Fibroblast of mammary gland (primary cell): ENCODE data around the gene BRWD1.

Experiments
- DNase-seq: peaks from one replicate; pipeline ENCODE4 v3.0.0-alpha.2; 2010; ENCODE audit warnings: low read depth
- H3K4me3 ChIP-seq: 2 replicates; pipeline ENCODE4 v1.5.1; 2011; ENCODE audit warnings: low read depth, mild to moderate bottlenecking, low read length, moderate library complexity; ENCODE audit not compliant: control insufficient read depth
- TF ChIP-seq, protein P1 (sequence below): conservative IDR thresholded peaks from 2 replicates; pipeline ENCODE4 v1.5.1; 2011; ENCODE audit warnings: low read depth, low read length, inconsistent platforms; ENCODE audit not compliant: control insufficient read depth, insufficient read depth

Gene BRWD1

GRCh38 chr21:39156024-39156423 lies 157.4 kb downstream of the BRWD1 start:
- TF ChIP-seq, protein P1, sequence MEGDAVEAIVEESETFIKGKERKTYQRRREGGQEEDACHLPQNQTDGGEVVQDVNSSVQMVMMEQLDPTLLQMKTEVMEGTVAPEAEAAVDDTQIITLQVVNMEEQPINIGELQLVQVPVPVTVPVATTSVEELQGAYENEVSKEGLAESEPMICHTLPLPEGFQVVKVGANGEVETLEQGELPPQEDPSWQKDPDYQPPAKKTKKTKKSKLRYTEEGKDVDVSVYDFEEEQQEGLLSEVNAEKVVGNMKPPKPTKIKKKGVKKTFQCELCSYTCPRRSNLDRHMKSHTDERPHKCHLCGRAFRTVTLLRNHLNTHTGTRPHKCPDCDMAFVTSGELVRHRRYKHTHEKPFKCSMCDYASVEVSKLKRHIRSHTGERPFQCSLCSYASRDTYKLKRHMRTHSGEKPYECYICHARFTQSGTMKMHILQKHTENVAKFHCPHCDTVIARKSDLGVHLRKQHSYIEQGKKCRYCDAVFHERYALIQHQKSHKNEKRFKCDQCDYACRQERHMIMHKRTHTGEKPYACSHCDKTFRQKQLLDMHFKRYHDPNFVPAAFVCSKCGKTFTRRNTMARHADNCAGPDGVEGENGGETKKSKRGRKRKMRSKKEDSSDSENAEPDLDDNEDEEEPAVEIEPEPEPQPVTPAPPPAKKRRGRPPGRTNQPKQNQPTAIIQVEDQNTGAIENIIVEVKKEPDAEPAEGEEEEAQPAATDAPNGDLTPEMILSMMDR, result no peak
- no peak overlapping the region for H3K4me3 ChIP-seq
- DNase-seq, result no peak

- TF ChIP-seq, protein P1, result no peak
- DNase-seq, result no peak
Measured at GRCh38 chr21:39155578-39155977, 157.9 kb downstream of the BRWD1 start.

GRCh38 chr21:39153842-39154241 lies 159.6 kb downstream of the BRWD1 start:
- no peak overlapping the region for H3K4me3 ChIP-seq
- TF ChIP-seq, protein P1, result no peak
- no peak for DNase-seq

More at GRCh38 chr21:39155578-39155977, 157.9 kb downstream of the BRWD1 start:
- no peak overlapping the region for H3K4me3 ChIP-seq

- no peak overlapping the region for H3K4me3 ChIP-seq
- peak; percentile 24 for DNase-seq
- TF ChIP-seq, protein P1, result peak; percentile 51
Measured at GRCh38 chr21:39153373-39153772, 160.1 kb downstream of the BRWD1 start.

GRCh38 chr21:39152271-39152670 lies 161.2 kb downstream of the BRWD1 start:
- TF ChIP-seq, protein P1, result no peak
- no peak for DNase-seq
- no peak overlapping the region for H3K4me3 ChIP-seq

DNA sequence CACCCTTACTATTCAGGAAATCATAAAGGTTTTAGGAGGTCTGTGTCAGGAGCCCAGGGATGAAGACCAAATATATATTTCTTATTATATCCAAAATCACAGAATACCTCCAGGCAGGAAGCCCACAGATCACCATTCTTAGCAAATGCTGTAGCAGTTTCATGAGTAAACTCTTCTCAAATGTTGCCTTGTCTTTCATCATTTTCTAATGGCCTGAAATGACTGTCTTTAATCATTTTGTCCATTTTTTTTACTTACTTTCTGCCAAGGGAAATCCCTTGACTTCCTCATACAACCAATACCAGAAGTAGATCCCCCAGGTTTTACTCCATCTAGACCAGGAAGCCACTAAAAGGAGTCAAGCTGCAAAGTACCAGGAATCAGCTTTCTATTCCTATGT lies 162.6 kb downstream of the BRWD1 start:
- DNase-seq, result no peak
- TF ChIP-seq, protein P1, result no peak

DNA sequence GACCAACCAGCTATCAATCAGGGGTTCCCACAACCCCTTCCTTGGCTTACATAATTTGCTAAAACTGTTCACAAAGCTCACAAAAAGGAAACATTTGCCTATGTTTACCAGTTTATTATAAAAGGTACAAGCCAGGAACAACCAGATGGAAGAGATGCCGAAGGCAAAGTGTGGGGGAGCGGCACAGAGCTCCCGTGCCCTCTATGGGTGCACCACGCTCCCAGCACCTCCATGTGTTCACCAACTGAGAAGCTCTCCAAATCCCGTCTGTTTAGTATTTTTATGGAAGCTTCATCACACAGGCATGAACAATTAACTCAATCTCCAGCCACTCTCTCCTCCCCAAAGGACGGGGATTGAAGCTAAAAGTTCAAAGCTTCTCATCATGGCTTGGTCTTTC lies 163.1 kb downstream of the BRWD1 start:
- TF ChIP-seq, protein P1, result no peak
- no peak for DNase-seq
- no peak overlapping the region for H3K4me3 ChIP-seq

More for the DNA sequence above, 162.6 kb downstream of the BRWD1 start:
- no peak overlapping the region for H3K4me3 ChIP-seq
